Measurements from ENCODE around the gene KRTAP10-6.
"Not testable (repeated sequence)": the region's sequence is repeated elsewhere in the genome, so short reads cannot be mapped to it uniquely, and the experiment has no call there.

The KRTAP10-6 gene

GRCh38 chr21:44630440-44630839 is 38.1 kb upstream of the KRTAP10-6 start:
- H3K4me3 ChIP-seq (ENCODE audit: low read length, poor library complexity, severe bottlenecking), result no peak overlapping the region
- no peak overlapping the region for H3K4me2 ChIP-seq (ENCODE audit: low read depth, low read length, poor library complexity, severe bottlenecking)
- H3K4me1 ChIP-seq (ENCODE audit: insufficient read depth, low read length, poor library complexity, severe bottlenecking), result no peaks in the 10 kb centered on the region
- H2AFZ ChIP-seq (ENCODE audit: low read length), result no peak overlapping the region
- no peaks in the 10 kb centered on the region for H3K27me3 ChIP-seq (ENCODE audit: insufficient read depth, low read length, poor library complexity, severe bottlenecking)
- no peaks in the 10 kb centered on the region for H3K79me2 ChIP-seq (ENCODE audit: insufficient read depth, low read length)
- no peaks in the 10 kb centered on the region for H4K20me1 ChIP-seq (ENCODE audit: insufficient read depth, low read length, poor library complexity, severe bottlenecking)
- H3K36me3 ChIP-seq (ENCODE audit: insufficient read depth, low read length), result no peaks in the 10 kb centered on the region
- peaks cover 14% of the 10 kb centered on the region; the same call in 1 of the 2 replicates for H3K9me3 ChIP-seq (ENCODE audit: insufficient read depth, low read depth, low read length)
- TF ChIP-seq CTCF (conservative IDR thresholded peaks at IDR 0.05; ENCODE audit: low read length) (no peak), EZH2phosphoT487 (IDR thresholded peaks at IDR 0.05; ENCODE audit: borderline replicate concordance) (no peak)
- no peaks in the 10 kb centered on the region for H3F3A ChIP-seq (ENCODE audit: low read depth)
- no peaks in the 10 kb centered on the region for H3K9me2 ChIP-seq (replicated peaks; ENCODE audit: low read depth, low read length)
- no peak overlapping the region for H3K9ac ChIP-seq (ENCODE audit: low read depth, low read length, poor library complexity, severe bottlenecking)

GRCh38 chr21:44628707-44629391 is 36.5 kb upstream of the KRTAP10-6 start:
- TF ChIP-seq CTCF (conservative IDR thresholded peaks at IDR 0.05; ENCODE audit: low read length), result no peak
- no peak for TF ChIP-seq EZH2phosphoT487 (IDR thresholded peaks at IDR 0.05; ENCODE audit: borderline replicate concordance)

GRCh38 chr21:44627831-44628233 is 35.5 kb upstream of the KRTAP10-6 start:
- H3K9me2 ChIP-seq (replicated peaks; ENCODE audit: low read depth, low read length); H3K4me1 ChIP-seq (ENCODE audit: insufficient read depth, low read length, poor library complexity, severe bottlenecking); H4K20me1 ChIP-seq (ENCODE audit: insufficient read depth, low read length, poor library complexity, severe bottlenecking); H3K79me2 ChIP-seq (ENCODE audit: insufficient read depth, low read length); H3K4me3 ChIP-seq (ENCODE audit: low read length, poor library complexity, severe bottlenecking); H3K36me3 ChIP-seq (ENCODE audit: insufficient read depth, low read length); H3K27me3 ChIP-seq (ENCODE audit: insufficient read depth, low read length, poor library complexity, severe bottlenecking); H3K4me2 ChIP-seq (ENCODE audit: low read depth, low read length, poor library complexity, severe bottlenecking); H3F3A ChIP-seq (ENCODE audit: low read depth); H2AFZ ChIP-seq (ENCODE audit: low read length); H3K9ac ChIP-seq (ENCODE audit: low read depth, low read length, poor library complexity, severe bottlenecking): not testable (repeated sequence)
- H3K9me3 ChIP-seq (ENCODE audit: insufficient read depth, low read depth, low read length), result peaks cover 22% of the 10 kb centered on the region; the same call in 1 of the 2 replicates

More at GRCh38 chr21:44628707-44629391, 36.5 kb upstream of the KRTAP10-6 start:
- no peaks in the 10 kb centered on the region for H3K4me1 ChIP-seq (ENCODE audit: insufficient read depth, low read length, poor library complexity, severe bottlenecking)
- H3K9me2 ChIP-seq (replicated peaks; ENCODE audit: low read depth, low read length), result no peaks in the 10 kb centered on the region
- no peaks in the 10 kb centered on the region for H3K27me3 ChIP-seq (ENCODE audit: insufficient read depth, low read length, poor library complexity, severe bottlenecking)
- H3K9ac ChIP-seq (ENCODE audit: low read depth, low read length, poor library complexity, severe bottlenecking), result no peak overlapping the region
- no peaks in the 10 kb centered on the region for H3F3A ChIP-seq (ENCODE audit: low read depth)
- H3K4me3 ChIP-seq (ENCODE audit: low read length, poor library complexity, severe bottlenecking), result no peak overlapping the region
- H3K79me2 ChIP-seq (ENCODE audit: insufficient read depth, low read length), result no peaks in the 10 kb centered on the region
- H3K9me3 ChIP-seq (ENCODE audit: insufficient read depth, low read depth, low read length), result peaks cover 17% of the 10 kb centered on the region; the same call in 1 of the 2 replicates
- no peaks in the 10 kb centered on the region for H3K36me3 ChIP-seq (ENCODE audit: insufficient read depth, low read length)
- no peaks in the 10 kb centered on the region for H4K20me1 ChIP-seq (ENCODE audit: insufficient read depth, low read length, poor library complexity, severe bottlenecking)
- H3K4me2 ChIP-seq (ENCODE audit: low read depth, low read length, poor library complexity, severe bottlenecking), result no peak overlapping the region
- H2AFZ ChIP-seq (ENCODE audit: low read length), result no peak overlapping the region

- H3K27me3 ChIP-seq (ENCODE audit: insufficient read depth, low read length, poor library complexity, severe bottlenecking); H3K4me2 ChIP-seq (ENCODE audit: low read depth, low read length, poor library complexity, severe bottlenecking); H4K20me1 ChIP-seq (ENCODE audit: insufficient read depth, low read length, poor library complexity, severe bottlenecking); H3K9me2 ChIP-seq (replicated peaks; ENCODE audit: low read depth, low read length); H3F3A ChIP-seq (ENCODE audit: low read depth); H2AFZ ChIP-seq (ENCODE audit: low read length); H3K4me1 ChIP-seq (ENCODE audit: insufficient read depth, low read length, poor library complexity, severe bottlenecking); H3K9ac ChIP-seq (ENCODE audit: low read depth, low read length, poor library complexity, severe bottlenecking); H3K79me2 ChIP-seq (ENCODE audit: insufficient read depth, low read length); H3K36me3 ChIP-seq (ENCODE audit: insufficient read depth, low read length); H3K4me3 ChIP-seq (ENCODE audit: low read length, poor library complexity, severe bottlenecking): not testable (repeated sequence)
- H3K9me3 ChIP-seq (ENCODE audit: insufficient read depth, low read depth, low read length), result peaks cover 21% of the 10 kb centered on the region; the same call in 1 of the 2 replicates
These were observed 35.0 kb upstream of the KRTAP10-6 start for GRCh38 chr21:44627181-44627822.

Data from Loucy (cell line).